Uterus (tissue), 4 donors: Measurements from ENCODE around the gene RASD1. TPM values are rescaled to one million over a fixed set of nuclear protein-coding genes. Genes with fewer than 3 reads are reported as not detected.

ENCODE experiments used
- DNase-seq, 2 donors: peaks; one replicate each; pipeline ENCODE4 v3.0.0-alpha.2; 2019 to 2020
- H3K27ac ChIP-seq, 2 donors: fragments of 200-600 bp; sonication (generic); 1 replicate in 1 of 2; 2 replicates in 1 of 2; pipeline ENCODE4 v1.5.1; 2016 to 2018
- H3K27me3 ChIP-seq, 2 donors: fragments of 200-600 bp; sonication (generic); one replicate each; pipeline ENCODE4 v1.5.1; 2018 to 2019; ENCODE audit warnings: control low read depth in 1 of 2
- H3K36me3 ChIP-seq, 2 donors: fragments of 200-600 bp; sonication (generic); one replicate each; pipeline ENCODE4 v1.5.1; 2019; ENCODE audit warnings: control low read depth in 1 of 2
- H3K4me1 ChIP-seq, 2 donors: fragments of 200-600 bp; sonication (generic); one replicate each; pipeline ENCODE4 v1.5.1; 2018 to 2019; ENCODE audit warnings: control low read depth in 1 of 2
- H3K4me3 ChIP-seq, 2 donors: fragments of 200-600 bp; sonication (generic); 1 replicate in 1 of 2; 2 replicates in 1 of 2; pipeline ENCODE4 v1.5.1; 2018 to 2019; ENCODE audit warnings: mild to moderate bottlenecking in 1 of 2
- H3K9me3 ChIP-seq, 2 donors: fragments of 200-600 bp; sonication (generic); one replicate each; pipeline ENCODE4 v1.5.1; 2019; ENCODE audit warnings: control low read depth in 1 of 2
- CTCF ChIP-seq, 4 experiments: fragments of 200-600 bp in 2 of 4; fragments of 450-650 bp in 2 of 4; sonication (generic) in 2 of 4; IDR thresholded peaks; one replicate each; pipeline ENCODE4 v1.5.1; 2016 to 2019; ENCODE audit warnings: antibody characterized with exemption in 4 of 4, mild to moderate bottlenecking in 2 of 4, moderate library complexity in 1 of 4
- POLR2A ChIP-seq, 2 donors: fragments of 450-650 bp; IDR thresholded peaks; one replicate each; pipeline ENCODE4 v1.6.1; 2016; ENCODE audit warnings: antibody characterized with exemption in 2 of 2, mild to moderate bottlenecking in 1 of 2, moderate library complexity in 1 of 2
- intact Hi-C: fragments of 100-400 bp; cut with DNase I; formaldehyde crosslinking; loops from one replicate; pipeline ENCODE4 v1.15.1; 2023; ENCODE audit warnings: low total_unique reads
- total RNA-seq, 4 donors: library from RNA; depleted of rRNA in 3 of 4; stranded (reverse); fragments of >200 nt in 3 of 4; gene quantifications; one replicate each; pipeline versions ENCODE4 v1.1.0 to v1.2.4, GENCODE V29; 2014 to 2023
- donor health status: DM: yes; HTN: yes; CAD: no.

Gene RASD1
- total RNA-seq, 4 donors from 2014 or later: 0.59 to 12.7 (median 7.4) TPM

GRCh38 chr17:17500999-17501605 is 4.9 kb upstream of the RASD1 start:
- no peaks in the 10 kb centered on the region for H3K4me1 ChIP-seq
- no peak overlapping the region for H3K4me3 ChIP-seq
- TF ChIP-seq CTCF (IDR thresholded peaks at IDR 0.05): no peak
- no peak for TF ChIP-seq POLR2A (IDR thresholded peaks at IDR 0.05)
- no peaks in the 10 kb centered on the region for H3K36me3 ChIP-seq
- intact Hi-C loops: no loop called here
- H3K9me3 ChIP-seq: no peaks in the 10 kb centered on the region
- no peak overlapping the region for H3K27ac ChIP-seq
- no peaks in the 10 kb centered on the region for H3K27me3 ChIP-seq
- DNase-seq: no peak

- peaks cover 0 to 11% of the 10 kb centered on the region in 2 donors for H3K4me1 ChIP-seq
- TF ChIP-seq CTCF (IDR thresholded peaks at IDR 0.05) (no peak), POLR2A (IDR thresholded peaks at IDR 0.05) (no peak)
- intact Hi-C loops: loop anchor here (10.0 kb wide), 1 partner anchor 95 kb away; the partner anchor contains the start of gene PEMT
- no peak for DNase-seq
- H3K27ac ChIP-seq: no peak overlapping the region
- H3K27me3 ChIP-seq: no peaks in the 10 kb centered on the region
- no peak overlapping the region for H3K4me3 ChIP-seq
- no peaks in the 10 kb centered on the region for H3K9me3 ChIP-seq
- H3K36me3 ChIP-seq: no peaks in the 10 kb centered on the region
Measured at GRCh38 chr17:17499402-17500145, 3.4 kb upstream of the RASD1 start.

GRCh38 chr17:17498606-17499301 is 2.6 kb upstream of the RASD1 start:
- intact Hi-C loops: loop anchor here (10.0 kb wide), 1 partner anchor 96 kb away; the partner anchor contains the start of gene PEMT
- no peak for DNase-seq
- TF ChIP-seq POLR2A (IDR thresholded peaks at IDR 0.05) (no peak), CTCF (IDR thresholded peaks at IDR 0.05) (no peak)
- no peak overlapping the region for H3K27ac ChIP-seq
- H3K4me3 ChIP-seq: no peak overlapping the region
- no peaks in the 10 kb centered on the region for H3K9me3 ChIP-seq
- H3K27me3 ChIP-seq: no peaks in the 10 kb centered on the region
- no peaks in the 10 kb centered on the region for H3K36me3 ChIP-seq
- peaks cover 0 to 11% of the 10 kb centered on the region in 2 donors for H3K4me1 ChIP-seq

- DNase-seq: no peak
- intact Hi-C loops: loop anchor here (10.0 kb wide), 1 partner anchor 97 kb away; the partner anchor contains the start of gene PEMT
Measured at GRCh38 chr17:17497845-17498520, 1.8 kb upstream of the RASD1 start.

More at GRCh38 chr17:17497845-17498520, 1.8 kb upstream of the RASD1 start:
- no peak overlapping the region for H3K4me3 ChIP-seq
- TF ChIP-seq POLR2A (IDR thresholded peaks at IDR 0.05): no peak
- no peak for TF ChIP-seq CTCF (IDR thresholded peaks at IDR 0.05)
- no peak overlapping the region for H3K27ac ChIP-seq
- no peaks in the 10 kb centered on the region for H3K9me3 ChIP-seq
- peaks cover 0 to 11% of the 10 kb centered on the region in 2 donors for H3K4me1 ChIP-seq
- no peaks in the 10 kb centered on the region for H3K27me3 ChIP-seq
- no peaks in the 10 kb centered on the region for H3K36me3 ChIP-seq
